ENCODE results near the gene MTOR. TPM values are rescaled to one million over a fixed set of nuclear protein-coding genes. Genes with fewer than 3 reads are reported as not detected.
"Not testable (repeated sequence)": the region's sequence is repeated elsewhere in the genome, so short reads cannot be mapped to it uniquely, and the experiment has no call there.

MTOR gene
- 10 to 100 TPM; 43.0 to 45.2 TPM for total RNA-seq

DNA sequence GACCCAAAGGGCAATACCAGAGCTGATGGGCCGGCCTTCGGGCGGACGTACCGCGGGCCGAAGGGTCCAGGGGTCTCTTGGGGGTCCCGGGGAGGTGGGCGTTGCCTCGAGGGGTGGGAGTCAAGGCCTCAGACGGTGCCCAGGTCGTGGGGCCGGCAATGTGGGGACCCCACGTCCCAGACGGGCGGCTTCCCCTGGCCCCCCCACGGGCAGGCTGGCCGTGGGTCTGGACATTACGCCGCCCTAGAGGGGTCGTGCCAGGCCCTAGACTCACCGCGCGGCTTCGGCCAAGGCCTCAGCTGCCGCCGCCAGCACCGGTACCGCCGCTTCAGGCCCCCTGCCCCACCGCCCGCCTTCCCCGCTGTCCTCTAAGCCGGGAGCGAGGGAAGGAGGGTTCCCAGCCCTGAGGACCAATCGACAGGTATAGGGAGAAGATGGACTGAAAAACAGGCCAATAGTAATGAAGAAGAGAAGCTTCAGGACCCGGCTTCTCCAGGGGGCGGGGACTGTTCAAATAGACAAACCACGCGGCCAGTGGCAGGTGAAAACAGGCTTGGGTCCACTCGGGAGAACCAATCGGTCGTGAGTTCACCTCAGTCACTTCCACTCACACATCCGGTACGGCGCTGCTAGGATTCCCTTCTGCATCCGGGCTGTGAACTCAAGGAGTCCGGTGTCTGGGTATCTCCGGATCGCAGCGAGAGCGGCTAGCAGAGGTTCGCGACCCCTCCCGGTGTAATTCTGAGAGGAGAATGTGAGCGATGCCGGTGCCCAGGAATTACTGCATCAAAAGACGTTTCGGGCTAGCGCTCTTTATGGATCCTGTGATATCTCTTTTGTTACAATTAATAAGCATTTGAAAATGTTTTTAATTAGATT, at the start of gene MTOR:
Gene MTOR, minus strand, starts transcription at position 381 of the 879 bp plus-strand sequence. CDS start 3,142 bp downstream, outside the sequence.
- Mint-ChIP-seq H3K4me1 (peaks cover 15% of the 10 kb centered on the region), H3K9me3 (no peaks in the 10 kb centered on the region), H3K36me3 (peaks cover 4% of the 10 kb centered on the region), H3K4me3 (peak within 1 kb of the TSS; percentile 86), H3K27ac (peak within 1 kb of the TSS; percentile 80), H3K27me3 (no peaks in the 10 kb centered on the region)
- peak; percentile 96 for DNase-seq

DNA sequence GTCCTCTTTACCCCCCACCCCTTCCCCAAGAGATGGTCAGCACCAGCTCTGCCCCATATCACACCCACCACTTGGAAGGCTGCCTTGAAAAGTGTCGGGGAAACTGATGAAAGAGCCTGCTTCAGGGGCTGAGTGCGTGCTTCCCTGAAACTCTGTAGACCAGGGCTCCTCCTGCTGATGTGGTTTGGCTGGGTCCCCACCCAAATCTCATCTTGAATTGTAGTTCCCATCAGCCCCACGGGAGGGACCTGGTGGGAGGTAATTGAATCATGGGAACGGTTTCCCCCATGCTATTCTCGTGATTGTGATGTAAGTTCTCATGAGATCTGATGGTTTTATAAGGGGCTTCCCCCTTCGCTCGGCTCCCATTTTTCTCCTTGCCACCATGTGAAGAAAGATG, 47.0 kb upstream of the MTOR start:
- no peak overlapping the region for H3K27ac Mint-ChIP-seq
- H3K36me3 Mint-ChIP-seq: no peaks in the 10 kb centered on the region
- no peaks in the 10 kb centered on the region for H3K9me3 Mint-ChIP-seq
- no peaks in the 10 kb centered on the region for H3K4me1 Mint-ChIP-seq
- H3K4me3 Mint-ChIP-seq: no peak overlapping the region
- DNase-seq: no peak
- no peaks in the 10 kb centered on the region for H3K27me3 Mint-ChIP-seq

DNA sequence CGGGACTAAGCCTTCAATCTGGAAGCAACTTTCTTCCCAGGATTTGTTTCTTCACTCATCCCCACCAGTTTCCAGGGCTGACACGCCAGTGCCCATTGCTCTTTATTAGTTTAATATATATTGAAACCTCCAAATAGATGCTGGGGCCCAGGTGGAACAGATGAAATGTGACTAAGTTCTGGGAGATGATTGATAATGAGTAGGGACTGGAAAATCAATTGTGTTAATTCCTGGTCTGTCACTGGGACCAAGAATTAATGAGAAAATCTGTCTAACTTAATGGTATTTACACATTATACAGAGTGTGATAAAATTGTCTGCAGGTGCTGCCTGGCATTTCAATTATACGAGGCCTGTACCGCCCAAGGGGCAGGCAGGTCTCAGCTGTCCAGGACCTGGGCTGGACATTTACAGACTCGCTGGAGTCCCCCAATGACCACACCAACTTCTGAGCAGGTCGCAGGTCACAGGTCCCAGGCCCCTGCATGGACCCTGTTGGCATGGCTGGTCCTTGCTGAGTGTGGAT, 46.4 kb upstream of the MTOR start:
- H3K36me3 Mint-ChIP-seq: no peaks in the 10 kb centered on the region
- H3K9me3 Mint-ChIP-seq: no peaks in the 10 kb centered on the region
- H3K27me3 Mint-ChIP-seq: no peaks in the 10 kb centered on the region
- no peak overlapping the region for H3K4me3 Mint-ChIP-seq
- no peak overlapping the region for H3K27ac Mint-ChIP-seq
- no peaks in the 10 kb centered on the region for H3K4me1 Mint-ChIP-seq
- DNase-seq: no peak

DNA sequence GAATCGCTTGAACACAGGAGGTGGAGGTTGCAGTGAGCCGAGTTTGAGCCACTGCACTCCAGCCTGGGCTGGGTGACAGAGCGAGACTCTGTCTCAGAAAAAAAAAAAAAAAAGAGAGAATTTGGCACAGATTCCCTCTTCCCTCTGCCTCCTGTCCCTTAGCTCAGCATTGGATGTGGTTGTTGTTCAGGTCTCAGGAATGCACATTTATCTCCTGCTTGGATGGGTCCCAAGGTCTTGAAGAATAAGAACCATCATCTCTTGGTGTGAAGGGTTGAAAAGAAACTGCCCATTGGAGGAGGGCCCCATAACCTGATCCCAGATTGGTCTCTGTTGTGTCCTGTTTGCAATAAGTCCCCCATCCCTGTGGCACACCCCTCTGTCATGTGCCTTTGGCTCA, 45.5 kb upstream of the MTOR start:
- no peaks in the 10 kb centered on the region for H3K27me3 Mint-ChIP-seq
- H3K27ac Mint-ChIP-seq: no peak overlapping the region
- no peak for DNase-seq
- H3K36me3 Mint-ChIP-seq: no peaks in the 10 kb centered on the region
- H3K4me3 Mint-ChIP-seq: no peak overlapping the region
- no peaks in the 10 kb centered on the region for H3K4me1 Mint-ChIP-seq
- no peaks in the 10 kb centered on the region for H3K9me3 Mint-ChIP-seq

DNA sequence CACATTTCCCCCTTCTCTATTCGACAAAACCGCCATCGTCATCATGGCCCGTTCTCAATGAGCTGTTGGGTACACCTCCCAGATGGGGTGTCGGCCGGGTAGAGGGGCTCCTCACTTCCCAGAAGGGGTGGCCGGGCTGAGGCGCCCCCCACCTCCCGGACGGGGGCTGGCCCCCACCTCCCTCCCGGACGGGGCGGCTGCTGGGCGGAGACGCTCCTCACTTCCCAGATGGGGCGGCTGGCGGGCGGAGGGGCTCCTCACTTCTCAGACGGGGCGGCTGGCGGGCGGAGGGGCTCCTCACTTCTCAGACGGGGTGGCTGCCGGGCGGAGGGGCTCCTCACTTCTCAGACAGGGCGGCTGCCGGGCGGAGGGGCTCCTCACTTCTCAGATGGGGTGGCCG, 43.2 kb upstream of the MTOR start:
- H3K4me1 Mint-ChIP-seq, H3K27me3 Mint-ChIP-seq, H3K4me3 Mint-ChIP-seq, H3K9me3 Mint-ChIP-seq, DNase-seq, H3K27ac Mint-ChIP-seq, H3K36me3 Mint-ChIP-seq: not testable (repeated sequence)

DNA sequence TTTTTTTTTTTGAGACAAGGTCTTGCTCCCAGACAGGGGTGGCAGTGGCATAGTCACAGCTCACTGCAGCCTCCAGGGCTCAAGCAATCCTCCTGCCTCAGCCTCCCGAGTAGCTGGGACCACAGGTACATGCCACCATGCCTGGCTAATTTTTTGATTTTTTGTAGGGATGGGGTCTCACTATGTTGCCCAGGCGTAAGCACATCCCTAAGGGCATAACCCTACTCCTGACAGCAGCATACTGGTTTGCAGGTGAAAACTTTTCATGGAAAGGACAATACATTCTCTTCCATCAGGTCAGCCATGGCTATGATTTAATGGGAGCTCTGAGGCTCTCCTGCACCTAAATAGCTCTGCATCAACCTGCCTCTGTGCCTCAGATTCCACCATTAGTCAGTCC, 40.0 kb upstream of the MTOR start:
- Mint-ChIP-seq H3K27ac (no peak overlapping the region), H3K36me3 (no peaks in the 10 kb centered on the region), H3K27me3 (no peaks in the 10 kb centered on the region), H3K4me1 (no peaks in the 10 kb centered on the region), H3K9me3 (no peaks in the 10 kb centered on the region), H3K4me3 (no peak overlapping the region)
- no peak for DNase-seq

DNA sequence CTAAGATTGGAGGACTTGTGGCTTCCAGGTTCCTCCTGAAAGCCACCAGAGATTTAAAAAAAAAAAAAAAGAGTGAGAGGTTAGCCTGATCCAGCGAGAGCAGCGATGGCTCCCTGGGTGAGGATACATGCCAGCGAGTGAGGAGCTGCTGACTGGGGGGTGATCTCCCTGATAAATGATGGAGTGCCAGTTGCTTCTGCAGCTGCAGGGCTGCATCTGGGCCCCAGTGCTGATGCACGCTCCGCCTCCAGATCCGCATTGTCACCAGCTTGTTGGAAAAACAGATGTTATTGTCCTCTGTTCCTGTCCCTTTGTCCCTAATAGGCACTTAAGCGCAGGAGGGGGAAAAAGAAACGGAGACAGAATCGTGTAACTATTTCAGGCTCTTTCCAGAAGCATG, 39.2 kb upstream of the MTOR start:
- no peaks in the 10 kb centered on the region for H3K9me3 Mint-ChIP-seq
- no peaks in the 10 kb centered on the region for H3K27me3 Mint-ChIP-seq
- DNase-seq: no peak
- no peak overlapping the region for H3K27ac Mint-ChIP-seq
- H3K4me1 Mint-ChIP-seq: peaks cover 2% of the 10 kb centered on the region
- peaks cover 2% of the 10 kb centered on the region for H3K36me3 Mint-ChIP-seq
- no peak overlapping the region for H3K4me3 Mint-ChIP-seq

DNA sequence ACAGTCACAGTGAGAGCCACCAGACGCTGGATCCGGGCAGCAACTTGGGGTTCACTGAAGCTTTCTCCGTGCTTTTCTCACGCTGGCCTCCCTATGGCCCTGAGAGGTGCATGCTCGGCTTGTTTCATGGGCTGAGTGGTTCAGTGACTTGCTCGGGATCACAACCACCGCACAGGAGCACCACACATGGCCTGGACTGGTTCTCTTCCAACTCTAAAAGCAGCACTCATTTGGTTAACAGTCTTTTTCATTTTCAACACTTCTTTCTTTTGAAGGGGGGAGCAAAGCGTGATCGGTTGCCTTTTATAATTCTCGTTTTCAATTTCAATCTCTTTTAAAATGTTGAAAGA, 36.8 kb upstream of the MTOR start:
- H3K27me3 Mint-ChIP-seq: no peaks in the 10 kb centered on the region
- H3K4me1 Mint-ChIP-seq: peaks cover 13% of the 10 kb centered on the region
- no peak overlapping the region for H3K4me3 Mint-ChIP-seq
- H3K27ac Mint-ChIP-seq: no peak overlapping the region
- H3K9me3 Mint-ChIP-seq: no peaks in the 10 kb centered on the region
- DNase-seq: no peak
- H3K36me3 Mint-ChIP-seq: peaks cover 9% of the 10 kb centered on the region

DNA sequence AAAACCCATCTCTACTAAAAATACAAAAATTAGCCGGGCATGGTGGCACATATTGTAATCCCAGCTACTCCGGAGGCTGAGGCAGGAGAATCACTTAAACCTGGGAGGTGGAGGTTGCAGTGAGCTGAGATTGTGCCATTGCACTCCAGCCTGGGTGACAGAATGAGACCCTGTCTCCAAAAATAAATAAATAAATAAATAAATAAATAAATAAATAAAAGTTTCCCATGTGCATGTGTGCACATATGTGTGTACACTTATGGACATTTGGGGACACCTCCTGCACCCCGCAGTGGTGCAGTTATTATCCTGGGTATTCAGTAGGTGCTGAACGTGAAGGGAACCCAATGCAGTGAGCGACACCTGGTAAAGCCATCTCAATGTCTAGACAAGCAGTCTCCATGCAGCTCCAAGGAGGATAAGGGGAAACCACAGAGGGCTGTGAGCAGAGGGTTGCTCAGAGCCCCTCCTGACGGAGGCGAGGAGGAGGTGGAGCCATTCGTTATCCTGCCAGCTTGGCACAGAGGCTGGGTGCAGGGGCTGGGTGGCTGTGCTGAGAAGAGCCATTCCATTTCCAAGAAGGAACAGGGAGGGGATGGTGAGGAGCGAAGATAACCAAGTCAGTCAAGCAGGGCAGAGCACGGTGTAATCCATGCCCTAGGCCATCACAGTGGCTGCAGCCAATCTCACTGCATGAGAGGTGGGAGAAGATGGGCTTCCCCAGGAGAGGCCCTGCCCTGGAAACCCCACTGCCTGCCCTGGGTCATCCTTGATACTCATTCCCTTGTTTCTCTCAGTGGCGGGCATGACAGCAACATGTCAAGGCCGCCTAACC, 36.3 kb upstream of the MTOR start:
- peaks cover 9% of the 10 kb centered on the region for H3K36me3 Mint-ChIP-seq
- H3K4me3 Mint-ChIP-seq: no peak overlapping the region
- H3K27me3 Mint-ChIP-seq: no peaks in the 10 kb centered on the region
- H3K9me3 Mint-ChIP-seq: no peaks in the 10 kb centered on the region
- no peak for DNase-seq
- no peak overlapping the region for H3K27ac Mint-ChIP-seq
- peaks cover 13% of the 10 kb centered on the region for H3K4me1 Mint-ChIP-seq

DNA sequence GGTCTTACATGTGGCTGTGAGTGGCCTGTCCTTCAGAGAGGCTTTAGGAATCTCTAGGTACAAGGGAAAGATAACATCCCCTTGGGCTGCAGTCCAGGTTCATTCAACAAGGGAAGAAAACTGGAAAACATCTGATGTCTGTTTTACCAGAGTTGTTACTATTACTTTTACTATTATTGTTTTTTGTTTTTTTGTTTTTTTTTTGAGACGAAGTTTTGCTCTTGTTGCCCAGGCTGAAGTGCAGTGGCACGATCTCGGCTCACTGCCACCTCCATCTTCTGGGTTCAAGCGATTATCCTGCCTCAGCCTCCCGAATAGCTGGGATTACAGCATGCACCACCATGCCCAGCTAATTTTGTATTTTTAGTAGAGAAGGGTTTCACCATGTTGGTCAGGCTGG, 35.4 kb upstream of the MTOR start:
- H3K4me3 Mint-ChIP-seq, H3K36me3 Mint-ChIP-seq, H3K27ac Mint-ChIP-seq, H3K27me3 Mint-ChIP-seq, H3K9me3 Mint-ChIP-seq, DNase-seq: not testable (repeated sequence)
- peaks cover 17% of the 10 kb centered on the region for H3K4me1 Mint-ChIP-seq

DNA sequence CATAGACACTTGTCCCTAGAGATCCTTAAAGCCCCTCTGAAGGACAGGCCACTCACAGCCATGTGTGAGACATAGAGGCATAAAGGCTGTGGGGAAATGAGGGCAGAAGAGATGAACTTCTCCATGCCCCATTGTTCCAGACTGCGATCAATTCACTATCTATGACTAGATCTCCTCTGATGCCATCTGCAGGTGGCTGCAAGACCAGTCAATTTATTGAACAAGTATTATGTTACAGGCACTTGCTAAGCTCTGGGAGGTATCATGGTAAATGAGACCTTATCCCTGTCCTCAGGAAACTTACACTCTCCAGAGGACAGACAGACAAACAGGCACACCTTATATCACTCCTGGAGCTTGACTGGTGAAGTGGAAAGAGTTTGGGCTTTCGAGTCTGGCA, 33.6 kb upstream of the MTOR start:
- Mint-ChIP-seq H3K27me3 (no peaks in the 10 kb centered on the region), H3K4me3 (no peak overlapping the region), H3K4me1 (peaks cover 23% of the 10 kb centered on the region), H3K9me3 (no peaks in the 10 kb centered on the region), H3K27ac (no peak overlapping the region), H3K36me3 (peaks cover 17% of the 10 kb centered on the region)
- no peak for DNase-seq

DNA sequence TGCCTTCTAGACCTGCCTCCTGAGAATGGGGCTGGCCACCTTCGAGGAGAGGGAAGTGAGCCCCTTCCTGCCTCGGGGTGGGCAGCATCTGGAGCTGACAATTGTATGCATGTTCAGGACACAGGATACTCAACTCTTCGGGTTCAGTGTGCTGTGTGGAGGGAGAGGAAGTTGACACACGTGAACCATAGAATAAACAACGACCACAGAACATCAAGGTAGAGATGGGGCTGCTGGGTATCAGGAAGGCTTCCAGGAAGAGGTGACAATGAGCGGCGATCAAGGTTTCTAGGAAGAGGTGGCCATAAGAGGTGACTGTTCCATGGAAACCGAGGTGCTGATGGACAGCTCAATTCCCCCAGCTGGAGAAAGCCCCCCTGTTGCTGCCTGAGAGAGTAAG, 32.6 kb upstream of the MTOR start:
- Mint-ChIP-seq H3K9me3 (no peaks in the 10 kb centered on the region), H3K4me1 (peaks cover 29% of the 10 kb centered on the region), H3K27ac (peak overlapping the region; percentile 61), H3K27me3 (no peaks in the 10 kb centered on the region), H3K36me3 (peaks cover 24% of the 10 kb centered on the region), H3K4me3 (no peak overlapping the region)
- no peak for DNase-seq

DNA sequence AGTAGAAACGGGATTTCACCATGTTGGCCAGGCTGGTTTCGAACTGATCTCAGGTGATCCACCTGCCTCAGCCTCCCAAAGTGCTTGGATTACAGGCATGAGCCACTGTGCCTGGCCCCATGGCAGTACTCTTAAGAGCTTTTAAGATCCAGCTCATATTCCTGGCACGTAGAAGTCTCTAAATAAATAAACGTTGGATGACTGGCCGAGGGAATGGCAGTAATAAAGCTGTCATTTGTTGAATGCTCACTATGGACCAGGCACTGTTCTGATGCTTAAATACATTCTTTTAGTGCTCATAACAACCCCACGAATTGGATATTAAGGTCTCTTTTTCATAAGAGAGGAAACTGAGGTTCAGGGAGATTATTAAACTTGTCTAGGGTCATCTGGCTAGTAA, 31.5 kb upstream of the MTOR start:
- Mint-ChIP-seq H3K9me3 (no peaks in the 10 kb centered on the region), H3K27me3 (no peaks in the 10 kb centered on the region), H3K4me3 (no peak overlapping the region), H3K27ac (no peak overlapping the region), H3K4me1 (peaks cover 32% of the 10 kb centered on the region), H3K36me3 (peaks cover 28% of the 10 kb centered on the region)
- no peak for DNase-seq

DNA sequence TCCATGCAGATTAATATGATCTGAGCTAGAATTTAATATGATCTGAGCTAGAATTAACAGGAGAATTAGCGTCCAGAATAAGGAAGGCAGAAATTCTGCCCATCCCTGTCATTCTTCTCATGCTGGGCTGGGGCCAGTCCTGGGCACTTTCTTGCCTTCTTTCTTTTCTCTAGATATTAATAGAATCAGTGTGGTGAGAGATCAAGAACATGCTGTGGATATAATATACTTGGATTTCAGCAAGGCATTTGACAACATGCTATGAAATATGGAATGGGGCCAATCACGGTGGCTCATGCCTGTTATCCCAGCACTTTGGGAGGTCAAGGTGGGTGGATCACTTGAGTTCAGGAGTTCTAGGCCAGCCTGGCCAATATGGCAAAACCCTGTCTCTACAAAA, 28.7 kb upstream of the MTOR start:
- Mint-ChIP-seq H3K4me3 (no peak overlapping the region), H3K36me3 (peaks cover 30% of the 10 kb centered on the region), H3K27me3 (no peaks in the 10 kb centered on the region), H3K27ac (no peak overlapping the region), H3K9me3 (no peaks in the 10 kb centered on the region), H3K4me1 (peaks cover 38% of the 10 kb centered on the region)
- no peak for DNase-seq

DNA sequence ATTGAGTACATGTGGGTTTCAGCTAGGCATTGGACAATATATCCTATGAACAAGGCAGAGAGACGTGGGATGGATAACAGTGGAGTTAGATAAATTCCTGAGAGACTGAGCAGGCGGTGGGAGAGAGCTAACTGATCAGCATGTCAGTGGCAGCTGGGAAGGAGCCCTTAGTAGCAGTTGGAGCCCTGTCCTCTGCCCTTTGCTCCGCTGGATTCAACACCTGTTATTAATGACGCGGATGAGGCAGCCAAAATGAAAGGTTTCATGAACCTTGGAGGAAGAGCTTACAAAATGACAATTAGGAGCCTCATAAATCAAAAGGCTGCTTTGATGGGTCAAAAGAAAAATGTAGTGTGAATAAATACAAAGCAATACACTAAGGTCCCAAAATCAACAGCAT, 26.7 kb upstream of the MTOR start:
- Mint-ChIP-seq H3K27ac (no peak overlapping the region), H3K4me1 (peaks cover 44% of the 10 kb centered on the region), H3K27me3 (no peaks in the 10 kb centered on the region), H3K4me3 (no peak overlapping the region), H3K36me3 (peaks cover 35% of the 10 kb centered on the region), H3K9me3 (no peaks in the 10 kb centered on the region)
- no peak for DNase-seq
